GM21717 (cell line): ENCODE results near the gene TMEM150A.
"Not testable (repeated sequence)": the region's sequence is repeated elsewhere in the genome, so short reads cannot be mapped to it uniquely, and the experiment has no call there.

ENCODE experiments used
- ATAC-seq: cut with Tn5 transposase; IDR thresholded peaks from one replicate; pipeline ENCODE4 v1.9.1; 2021; ENCODE audit warnings: mild to moderate bottlenecking, moderate library complexity; ENCODE audit not compliant: unreplicated experiment

TMEM150A gene

GRCh38 chr2:85577386-85578242 lies 24.9 kb downstream of the TMEM150A start, which contains the start of gene VAMP8:
VAMP8 (plus strand) TSS chr2:85577586; CDS start chr2:85577647, 61 bp downstream.
- ATAC-seq, result peak; percentile 76

DNA sequence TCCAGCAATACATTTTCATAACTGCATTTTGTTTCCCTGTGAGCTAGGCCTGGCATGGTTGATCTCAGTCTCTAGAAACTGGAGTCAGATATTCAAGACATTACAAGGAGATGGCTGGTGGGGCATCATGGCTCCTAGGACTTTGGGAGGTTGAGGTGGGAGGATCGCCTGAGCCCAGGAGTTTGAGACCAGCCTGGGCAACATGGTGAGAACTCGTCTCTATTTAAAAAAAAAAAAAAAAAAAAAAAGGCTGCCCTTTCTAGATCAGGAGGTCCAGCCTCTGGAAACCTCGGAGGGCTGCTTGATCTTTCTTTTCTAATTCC lies 25.5 kb downstream of the TMEM150A start:
- ATAC-seq, result no peak

- ATAC-seq, result no peak
Measured at GRCh38 chr2:85575739-85576138, 26.8 kb downstream of the TMEM150A start.

- no peak for ATAC-seq
Measured at GRCh38 chr2:85566265-85566664, 36.2 kb downstream of the TMEM150A start.

DNA sequence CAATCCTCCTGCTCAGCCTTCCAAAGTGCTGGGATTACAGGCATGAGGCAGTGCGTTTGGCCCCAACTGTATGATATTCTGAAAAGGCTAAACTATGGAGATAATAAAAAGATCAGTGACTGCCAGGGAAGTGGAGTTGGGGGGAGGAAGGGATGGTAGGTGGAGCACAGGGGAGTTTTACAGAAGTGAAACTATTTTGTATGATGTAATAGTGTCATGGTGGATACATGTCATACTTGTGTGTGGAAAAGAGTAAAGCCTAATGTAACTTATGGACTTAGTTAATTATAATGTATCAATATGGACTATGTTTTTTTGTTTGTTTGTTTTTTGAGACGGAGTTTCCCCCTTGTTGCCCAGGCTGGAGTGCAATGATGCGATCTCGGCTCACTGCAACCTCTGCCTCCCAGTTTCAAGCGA lies 38.3 kb downstream of the TMEM150A start:
- ATAC-seq, result no peak

DNA sequence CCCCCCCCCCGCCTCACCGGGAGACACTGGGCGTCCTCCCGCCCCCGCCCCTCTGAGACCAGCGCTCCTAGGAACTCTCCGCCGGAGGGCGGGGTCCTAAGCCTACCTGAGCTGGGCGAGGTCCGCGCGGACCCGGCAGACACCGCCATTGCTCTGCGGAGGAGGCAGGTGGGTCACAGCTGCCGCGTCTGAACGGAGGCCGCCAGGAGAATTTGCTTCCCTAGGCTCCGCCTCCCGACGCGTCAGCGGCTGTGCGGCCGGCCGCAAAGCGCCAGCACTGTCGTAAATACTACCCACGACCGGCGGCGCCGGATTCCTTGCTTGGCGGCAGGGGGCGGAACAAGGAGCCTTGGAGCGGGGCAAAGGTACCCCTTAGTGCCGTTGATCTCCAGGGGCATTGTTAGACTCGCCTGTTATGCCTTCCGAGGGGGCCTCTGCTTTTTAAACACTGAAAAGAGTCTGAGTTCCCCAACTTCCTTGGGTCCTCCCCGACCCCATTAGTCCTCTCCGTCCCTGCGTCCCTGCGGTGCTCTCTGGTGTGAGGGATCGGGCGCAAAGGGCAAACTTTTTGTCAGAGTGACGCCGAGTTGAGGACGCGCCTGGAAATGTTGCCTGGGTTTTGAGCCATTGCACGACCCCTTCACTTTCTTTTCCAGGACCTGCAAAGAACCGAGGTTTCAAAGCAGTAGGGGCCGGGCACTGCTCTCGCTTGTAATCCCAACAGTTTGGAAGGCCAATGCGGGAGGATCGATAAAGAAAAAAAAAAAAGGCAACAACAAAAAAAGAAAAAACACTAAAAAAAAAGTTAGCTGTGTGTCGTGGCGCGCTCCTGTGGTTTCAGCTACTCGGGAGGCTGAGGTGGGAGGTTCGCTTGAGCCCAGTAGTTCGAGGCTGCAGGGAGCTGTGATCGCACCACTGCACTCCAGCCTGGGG lies 41.0 kb downstream of the TMEM150A start, which contains the start of gene GGCX:
TSS of gene GGCX (minus strand) at position 214 of the 933 bp plus-strand sequence. CDS start at position 149, 65 bp downstream.
- ATAC-seq, result peak; percentile 83

- ATAC-seq, result peak; percentile 20
Measured at GRCh38 chr2:85560812-85561279, 41.7 kb downstream of the TMEM150A start.

- ATAC-seq, result not testable (repeated sequence)
Measured at GRCh38 chr2:85560403-85560726, 42.1 kb downstream of the TMEM150A start.

GRCh38 chr2:85558160-85558559 lies 44.3 kb downstream of the TMEM150A start:
- ATAC-seq, result no peak

DNA sequence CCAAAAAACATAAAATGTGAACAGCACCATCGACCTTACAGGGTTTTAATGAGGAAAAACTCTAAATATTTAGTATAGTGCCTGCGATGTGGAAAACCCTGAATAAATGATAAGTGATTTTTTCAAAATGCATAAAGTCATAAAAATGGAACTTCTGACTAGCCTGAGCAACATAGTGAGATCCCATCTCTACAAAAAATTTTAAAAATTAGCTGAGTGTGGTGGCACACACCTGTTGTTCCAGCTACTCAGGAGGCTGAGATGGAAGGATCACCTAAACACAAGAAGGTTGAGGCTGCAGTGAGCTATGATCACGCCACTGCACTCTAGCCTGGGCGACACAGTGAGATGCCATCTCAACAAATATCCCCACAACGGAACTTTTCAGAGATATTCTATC lies 45.4 kb downstream of the TMEM150A start:
- no peak for ATAC-seq

- no peak for ATAC-seq
Measured at GRCh38 chr2:85554980-85555612, 47.4 kb downstream of the TMEM150A start.

GRCh38 chr2:85553184-85553583 lies 49.3 kb downstream of the TMEM150A start:
- no peak for ATAC-seq

DNA sequence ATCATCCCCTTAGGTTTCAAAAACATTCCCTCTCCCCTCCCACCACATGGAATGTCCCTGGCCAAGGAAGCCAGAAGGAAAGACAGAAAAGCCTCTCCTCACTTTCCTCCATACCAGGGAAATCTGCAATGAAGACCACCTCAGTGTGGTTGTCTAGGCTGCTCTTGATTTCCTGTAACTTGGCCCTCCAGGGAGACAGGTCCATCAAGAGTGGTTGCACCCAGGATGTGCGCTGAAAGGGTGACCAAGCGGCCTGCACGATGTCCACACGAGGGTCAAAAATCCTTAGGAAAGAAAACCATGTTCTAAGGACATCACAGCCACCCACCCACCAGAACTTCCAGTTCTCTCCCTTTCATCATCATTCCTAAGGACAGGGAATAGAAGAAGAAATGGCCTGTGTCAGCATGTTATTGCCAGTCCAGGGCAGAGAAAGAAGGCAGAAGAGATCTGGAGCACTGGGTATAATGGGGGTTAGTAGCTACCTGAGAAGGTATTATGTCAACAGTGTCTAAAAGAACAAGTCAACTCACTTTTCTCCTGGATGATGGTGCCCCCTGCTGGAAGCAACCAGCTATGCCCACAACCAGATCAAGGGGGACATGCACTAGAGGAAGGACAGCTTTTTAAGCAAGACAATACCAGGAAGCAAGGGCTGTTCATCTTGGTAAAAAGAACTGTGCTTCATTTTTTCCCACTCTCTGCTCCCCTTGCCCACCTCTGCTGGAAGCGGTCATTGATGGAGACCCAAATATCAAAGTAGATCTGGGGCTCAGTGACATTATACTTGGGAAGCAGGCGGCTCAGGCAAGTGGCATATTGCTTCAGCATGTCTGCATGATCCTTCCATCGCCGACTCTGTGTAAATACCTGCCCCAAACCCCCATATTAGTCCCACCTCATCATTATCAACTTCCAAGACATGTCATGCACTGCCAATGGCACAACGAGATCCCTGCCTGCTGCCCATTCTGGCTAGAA lies 50.5 kb downstream of the TMEM150A start:
- no peak for ATAC-seq

DNA sequence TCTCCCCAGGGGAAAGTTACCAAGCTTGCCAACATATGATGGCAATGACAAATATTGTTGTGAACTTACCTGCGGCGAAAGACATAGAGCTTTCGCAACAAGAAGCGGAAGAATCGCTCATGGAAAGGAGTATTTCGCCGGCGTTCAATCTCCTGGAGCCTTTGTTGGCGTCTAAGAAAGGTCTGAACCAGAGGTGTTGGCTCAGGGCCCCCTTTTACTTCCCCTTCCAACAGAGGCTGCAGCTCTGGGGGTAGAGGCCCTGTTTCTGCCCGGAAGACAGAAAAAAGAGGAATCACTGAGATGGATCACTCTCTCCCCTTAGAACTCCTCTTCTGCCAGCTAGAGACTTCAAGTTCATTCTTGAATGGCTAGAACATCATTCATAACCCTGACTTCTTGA lies 52.0 kb downstream of the TMEM150A start:
- no peak for ATAC-seq

- ATAC-seq, result no peak
Measured at GRCh38 chr2:85549826-85550225, 52.7 kb downstream of the TMEM150A start.

GRCh38 chr2:85549095-85549494 lies 53.4 kb downstream of the TMEM150A start:
- ATAC-seq, result no peak

DNA sequence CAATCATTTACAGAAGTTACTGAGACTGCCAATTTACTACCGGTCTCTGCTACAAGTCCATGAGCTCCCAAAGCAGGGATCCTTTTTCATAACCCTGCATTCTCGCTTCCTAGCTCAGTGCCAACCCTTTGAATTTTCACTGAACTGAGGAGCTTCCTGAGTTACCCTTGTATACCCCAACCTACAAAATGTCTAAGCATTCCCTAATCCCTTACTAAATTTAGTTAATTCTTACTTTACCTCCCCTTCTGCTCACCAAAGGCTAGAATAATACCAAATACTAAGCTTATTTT lies 53.9 kb downstream of the TMEM150A start:
- no peak for ATAC-seq
